Stimulated activated CD4-positive, alpha-beta T cell treated with anti-CD3 and anti-CD28 coated beads, Interleukin-4, amount 100 ng/mL, for 48 hours (primary cell): ENCODE results near the gene C17orf67.

Source experiments
- DNase-seq, 2 donors: peaks; one replicate each; pipeline ENCODE4 v3.0.0-alpha.2; 2020; ENCODE audit warnings: low read depth in 2 of 2

The C17orf67 gene

GRCh38 chr17:56808503-56808902, 25.2 kb downstream of the C17orf67 start:
- DNase-seq: no peak

- DNase-seq: no peak
Measured at GRCh38 chr17:56807723-56808122, 26.0 kb downstream of the C17orf67 start.

DNA sequence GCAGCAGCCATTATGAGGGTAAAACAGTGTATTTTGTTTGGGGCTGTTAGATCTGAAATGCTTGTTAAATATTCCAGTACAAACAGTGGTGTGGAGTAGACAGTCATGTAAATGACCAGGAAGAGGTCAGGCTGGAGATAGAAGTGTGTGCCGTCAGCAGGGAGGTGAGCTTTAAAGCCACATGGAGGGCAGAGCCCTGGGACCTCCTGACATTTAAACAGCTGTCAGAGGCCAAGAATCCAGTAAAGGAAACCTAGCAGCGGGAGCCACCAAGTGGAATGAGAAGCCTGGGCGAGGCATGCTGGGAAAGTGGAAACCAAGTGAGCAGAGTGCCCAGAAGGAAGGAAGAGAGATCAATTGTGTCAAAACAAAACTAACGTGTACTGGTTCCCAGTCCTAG, 26.8 kb downstream of the C17orf67 start:
- DNase-seq: no peak

GRCh38 chr17:56804454-56804853, 29.3 kb downstream of the C17orf67 start:
- DNase-seq: no peak

DNA sequence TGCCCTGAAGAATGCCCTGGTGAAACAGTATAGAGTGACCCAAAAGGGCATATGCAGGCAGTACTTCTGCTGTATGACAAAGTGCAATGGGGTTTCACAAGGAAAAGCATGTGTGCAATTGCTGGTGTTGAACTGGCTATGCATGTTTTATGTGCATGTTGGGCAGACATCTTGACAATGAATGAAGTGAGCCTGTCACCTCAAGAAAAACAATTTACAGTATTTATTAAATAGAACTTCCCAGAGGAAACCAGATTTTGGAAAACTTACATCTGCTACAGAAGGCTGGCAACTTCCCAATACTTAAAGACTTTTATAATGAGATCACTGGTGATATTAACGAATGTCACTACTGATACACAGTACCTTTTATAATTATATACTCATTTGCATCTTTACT, 30.6 kb downstream of the C17orf67 start:
- no peak for DNase-seq

GRCh38 chr17:56801459-56802178, 32.1 kb downstream of the C17orf67 start:
- no peak for DNase-seq

DNA sequence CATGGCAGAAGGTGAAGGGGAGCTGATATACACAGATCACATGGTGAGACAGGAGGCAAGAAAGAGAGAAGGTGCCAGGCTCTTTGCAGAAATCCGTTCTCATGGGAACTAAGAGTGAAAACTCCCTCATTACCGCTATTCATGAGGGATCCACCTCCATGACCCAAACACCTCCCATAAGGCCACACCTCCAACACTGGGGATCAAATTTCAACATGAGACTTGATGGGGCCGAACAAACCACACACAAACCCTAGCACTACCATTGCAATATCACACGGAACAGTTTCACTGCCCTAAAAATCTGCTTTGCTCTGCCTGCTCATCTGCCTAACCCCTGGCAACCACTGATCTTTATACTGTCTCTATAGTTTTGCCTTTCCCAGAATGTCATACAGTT, 34.8 kb downstream of the C17orf67 start:
- no peak for DNase-seq

- no peak for DNase-seq
Measured at GRCh38 chr17:56796536-56796935, 37.2 kb downstream of the C17orf67 start.

- no peak for DNase-seq
Measured at GRCh38 chr17:56795221-56795865, 38.4 kb downstream of the C17orf67 start.

DNA sequence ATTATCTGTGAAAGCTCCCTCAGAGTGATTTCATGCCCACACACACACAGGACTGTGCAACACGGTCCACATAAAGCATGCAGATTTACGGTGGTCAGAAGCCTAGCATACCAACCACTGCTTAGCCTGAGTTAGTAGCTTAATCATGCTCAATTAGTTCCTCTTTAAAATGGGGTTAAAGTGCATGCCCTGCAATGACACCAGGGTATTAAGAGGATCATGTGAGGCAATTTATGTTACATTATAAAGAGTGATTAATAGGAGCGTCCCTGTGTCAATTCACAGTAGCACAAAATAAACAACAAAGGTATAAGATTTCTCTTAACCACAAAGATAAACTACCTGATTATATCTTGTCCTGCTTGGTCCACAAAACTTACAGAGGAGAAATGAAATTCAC, 39.8 kb downstream of the C17orf67 start:
- DNase-seq: no peak

- DNase-seq: no peak
Measured at GRCh38 chr17:56793531-56793930, 40.2 kb downstream of the C17orf67 start.

GRCh38 chr17:56792267-56792666, 41.5 kb downstream of the C17orf67 start:
- DNase-seq: no peak

DNA sequence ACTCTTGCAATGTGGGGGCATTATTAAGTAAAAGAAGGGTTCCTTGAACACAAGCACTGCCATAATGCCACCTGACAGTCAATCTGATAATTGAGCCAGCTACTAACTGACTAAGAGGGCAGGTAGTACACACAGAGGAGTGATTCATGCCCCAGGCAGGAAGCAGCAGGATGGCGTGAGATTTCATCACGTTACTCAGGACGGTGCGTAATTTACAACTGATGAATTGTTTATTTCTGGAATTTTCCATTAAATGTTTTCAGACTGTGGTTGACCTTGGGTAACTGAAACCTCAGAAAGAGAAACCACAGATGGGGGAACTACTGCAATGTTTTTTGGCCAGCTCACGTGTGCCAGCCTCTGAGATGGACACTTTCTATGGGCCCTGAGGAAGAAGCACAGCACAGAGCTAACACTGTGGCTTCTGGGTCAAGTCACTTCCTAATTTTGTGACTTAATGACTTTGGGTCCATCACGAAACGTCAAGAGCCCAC, 46.7 kb downstream of the C17orf67 start:
- peak; percentile 33 to 54 for DNase-seq

DNA sequence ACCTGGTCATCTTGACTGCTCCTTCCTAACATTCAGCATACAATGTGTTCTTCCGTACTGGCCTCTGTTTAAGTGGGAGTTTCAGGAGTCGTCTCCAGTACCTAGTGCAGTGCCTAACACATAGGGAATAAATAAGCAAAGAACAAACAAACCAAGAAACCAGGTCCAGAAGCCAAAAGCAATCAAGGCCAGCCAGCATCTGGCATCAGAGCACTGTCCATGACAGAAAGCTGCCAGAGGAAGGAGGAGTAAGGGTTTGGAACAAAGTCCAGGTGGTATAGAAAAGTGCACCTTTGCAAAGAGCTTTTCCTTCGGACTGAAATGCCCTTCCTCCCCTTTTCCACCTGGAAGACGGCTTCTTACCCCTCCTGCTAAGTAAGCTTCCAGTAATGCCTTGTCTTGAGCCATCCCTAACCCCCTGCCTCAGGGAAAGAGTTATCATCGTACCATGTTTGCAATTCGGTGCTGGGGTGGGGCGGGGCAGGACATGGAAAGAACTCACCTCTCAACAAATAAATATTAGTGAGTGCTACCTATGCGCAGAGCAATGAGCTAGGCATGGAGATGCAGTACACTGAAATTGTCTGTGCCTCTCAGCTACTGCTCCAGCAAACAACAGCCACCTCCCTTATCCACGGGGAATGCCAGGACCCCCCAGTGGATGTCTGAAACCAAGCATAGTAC, 47.6 kb downstream of the C17orf67 start:
- DNase-seq: no peak

GRCh38 chr17:56785405-56785804, 48.3 kb downstream of the C17orf67 start:
- DNase-seq: no peak

- no peak for DNase-seq
Measured at GRCh38 chr17:56782338-56782737, 51.4 kb downstream of the C17orf67 start.

- DNase-seq: no peak
Measured at GRCh38 chr17:56781906-56782305, 51.8 kb downstream of the C17orf67 start.

- peak; percentile 78 to 80 for DNase-seq
Measured at GRCh38 chr17:56779898-56780777, 53.6 kb downstream of the C17orf67 start.

GRCh38 chr17:56779322-56779721, 54.4 kb downstream of the C17orf67 start:
- no peak for DNase-seq

DNA sequence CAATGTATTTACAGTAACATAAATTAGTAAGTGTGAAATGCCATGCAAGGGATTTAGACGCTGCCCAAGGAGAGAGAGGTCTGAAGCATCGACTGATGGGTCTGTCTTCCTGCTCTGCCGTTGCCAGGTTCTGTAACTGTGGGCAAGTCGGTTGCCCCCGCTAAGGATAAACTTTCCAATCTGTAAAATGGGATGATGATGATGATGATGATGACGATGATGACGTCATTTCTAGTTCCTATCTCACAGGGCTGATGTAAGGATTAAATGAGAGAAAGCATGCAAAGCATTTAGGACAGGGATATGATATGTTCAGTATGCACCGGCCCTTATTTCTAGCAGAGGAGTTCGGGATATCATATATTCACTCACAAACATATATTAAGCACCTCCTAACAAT, 54.8 kb downstream of the C17orf67 start:
- DNase-seq: no peak

- no peak for DNase-seq
Measured at GRCh38 chr17:56777859-56778258, 55.9 kb downstream of the C17orf67 start.

GRCh38 chr17:56774650-56775049, 59.1 kb downstream of the C17orf67 start:
- DNase-seq: no peak
